GM19463 (cell line): Measurements from ENCODE around the gene SAMSN1.

Experiments used
- ATAC-seq: cut with Tn5 transposase; IDR thresholded peaks from one replicate; pipeline ENCODE4 v1.9.1; 2021; ENCODE audit warnings: mild to moderate bottlenecking, moderate library complexity; ENCODE audit not compliant: unreplicated experiment

SAMSN1 gene

DNA sequence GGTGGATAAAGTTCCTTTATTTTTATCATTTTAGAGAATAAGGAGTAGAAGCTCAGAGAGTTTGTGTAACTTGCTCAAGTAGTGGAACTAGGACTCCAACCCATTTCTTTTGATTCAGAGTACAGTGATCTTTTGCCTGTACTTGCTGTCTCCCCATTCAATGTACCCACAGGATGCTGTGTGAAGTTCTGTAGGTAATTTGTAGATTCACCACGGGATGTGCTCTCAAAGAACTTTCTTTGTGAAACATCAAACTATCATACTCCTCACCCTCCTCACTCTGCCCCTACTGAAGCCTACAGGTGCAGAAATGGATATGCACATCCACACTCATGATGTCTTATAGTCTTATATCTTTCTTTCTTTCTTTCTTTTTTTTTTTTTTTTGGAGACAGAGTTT, 97.3 kb downstream of the SAMSN1 start:
- ATAC-seq: no peak

DNA sequence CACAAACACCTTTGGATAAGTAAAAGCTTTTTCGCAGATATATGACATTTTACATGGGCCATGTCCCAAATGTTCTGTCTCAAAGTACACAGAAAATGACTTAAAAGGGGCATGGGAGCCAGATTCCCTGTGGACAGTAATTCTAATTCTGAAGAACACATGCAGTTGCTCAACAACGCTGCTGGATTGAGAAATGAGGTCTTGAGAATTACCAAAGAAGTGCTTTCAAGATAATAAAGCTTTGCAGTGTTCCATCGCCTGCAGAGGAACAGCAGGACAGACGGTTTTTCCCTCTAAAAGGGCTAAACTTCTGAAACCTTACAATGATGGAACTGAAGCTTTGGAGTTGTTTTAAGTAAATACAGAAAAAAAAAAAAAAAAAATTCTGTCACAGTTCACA, 107.9 kb downstream of the SAMSN1 start:
- ATAC-seq: no peak

DNA sequence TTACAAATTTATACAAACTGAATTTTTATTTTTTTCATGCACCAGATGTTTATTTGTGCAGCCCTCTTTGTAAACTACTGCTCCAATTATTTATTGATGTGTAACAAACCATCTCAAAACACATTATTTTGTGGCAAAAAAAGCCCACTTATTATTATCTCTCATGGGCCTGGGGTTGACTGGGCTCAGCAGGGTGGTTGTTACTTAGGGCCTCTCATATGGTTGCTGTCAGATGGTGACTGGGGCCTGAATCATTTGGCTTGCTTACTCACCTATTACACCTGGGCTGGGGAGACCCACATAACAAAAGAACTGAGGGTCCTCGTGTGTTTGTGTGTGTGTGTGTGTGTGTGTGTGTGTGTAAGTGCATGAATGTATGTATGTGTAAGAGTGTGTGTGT, 110.7 kb downstream of the SAMSN1 start:
- ATAC-seq: no peak
